Thoracic aorta (tissue), 2 donors: ENCODE measurements around the gene LSM14B. TPM values are rescaled to one million over a fixed set of nuclear protein-coding genes. Genes with fewer than 3 reads are reported as not detected.
"Not testable (repeated sequence)": the region's sequence is repeated elsewhere in the genome, so short reads cannot be mapped to it uniquely, and the experiment has no call there.

ENCODE experiments used
- ATAC-seq: fragments of 150-250 bp; one replicate; pipeline ENCODE4 v1.8.0; 2017; ENCODE audit warnings: low read depth; ENCODE audit not compliant: insufficient number of reproducible peaks, low FRiP score
- DNase-seq: peaks from one replicate; pipeline ENCODE4 v3.0.0-alpha.2; 2020; ENCODE audit warnings: low spot score
- H3K27ac ChIP-seq, 2 donors: fragments of 200-600 bp; sonication (generic); 1 replicate in 1 of 2; 2 replicates in 1 of 2; pipeline ENCODE4 v1.5.1; 2016; ENCODE audit warnings: mild to moderate bottlenecking in 2 of 2, moderate library complexity in 2 of 2
- H3K27me3 ChIP-seq: fragments of 200-600 bp; sonication (generic); replicated peaks from 2 replicates; pipeline ENCODE4 v1.6.0; 2016; ENCODE audit warnings: mild to moderate bottlenecking; ENCODE audit not compliant: insufficient read depth
- H3K36me3 ChIP-seq: fragments of 200-600 bp; sonication (generic); one replicate; pipeline ENCODE4 v1.5.1; 2016
- H3K4me1 ChIP-seq, 2 donors: fragments of 200-600 bp; sonication (generic); 1 replicate in 1 of 2; 2 replicates in 1 of 2; pipeline versions ENCODE4 v1.5.1 to v1.6.0; 2016; ENCODE audit warnings: low read depth in 2 of 2, mild to moderate bottlenecking in 1 of 2; ENCODE audit not compliant: control insufficient read depth in 1 of 2
- H3K4me3 ChIP-seq: fragments of 200-600 bp; sonication (generic); 2 replicates; pipeline ENCODE4 v1.5.1; 2016; ENCODE audit warnings: mild to moderate bottlenecking
- H3K9me3 ChIP-seq: fragments of 200-600 bp; sonication (generic); 2 replicates; pipeline ENCODE4 v1.5.1; 2016
- total RNA-seq, 2 donors: library from RNA; depleted of rRNA; stranded (reverse); fragments of >200 nt; gene quantifications; one replicate each; pipeline versions ENCODE4 v1.1.0 to v1.2.3, GENCODE V29; 2016
- TF ChIP-seq, protein P1 (sequence below): fragments of 200-600 bp; sonication (generic); IDR thresholded peaks from one replicate; pipeline ENCODE4 v1.5.1; 2019; ENCODE audit warnings: antibody characterized with exemption

The LSM14B gene
- total RNA-seq, 2 donors from 2014 or later, result 11.4 to 38.7 TPM

DNA sequence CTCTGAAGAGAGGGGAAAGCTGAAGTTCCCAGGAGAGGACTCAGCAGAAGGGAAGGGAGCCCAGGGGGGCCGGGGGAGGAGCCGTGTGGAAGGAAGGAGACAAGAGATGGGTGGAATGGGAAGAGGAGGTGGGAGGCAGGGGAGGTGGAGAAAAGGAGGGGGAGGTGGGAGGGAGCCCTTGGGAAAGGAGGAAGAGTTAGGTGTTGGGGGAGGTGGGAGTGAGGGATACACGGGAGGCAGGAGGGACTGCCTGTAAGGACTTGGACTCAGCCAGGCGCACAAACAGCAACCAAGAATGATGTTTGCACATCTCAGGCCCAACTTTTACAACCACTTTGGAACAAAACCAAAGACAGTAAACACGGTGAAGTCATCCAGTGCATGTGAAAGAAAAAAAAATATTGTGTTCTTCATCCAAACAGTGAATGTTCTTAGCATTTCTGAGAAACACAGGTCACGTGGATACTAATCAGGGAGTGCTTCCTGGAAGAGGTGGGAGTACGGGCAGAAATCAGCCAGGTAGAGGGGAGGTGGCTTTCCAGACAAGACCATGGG, 17.4 kb upstream of the LSM14B start:
- Histone ChIP-seq H3K9me3 (peaks cover 36% of the 10 kb centered on the region), H3K27ac (no peak overlapping the region), H3K27me3 (no peaks in the 10 kb centered on the region), H3K4me3 (no peak overlapping the region), H3K4me1 (no peaks in the 10 kb centered on the region), H3K36me3 (no peaks in the 10 kb centered on the region)
- TF ChIP-seq, protein P1, sequence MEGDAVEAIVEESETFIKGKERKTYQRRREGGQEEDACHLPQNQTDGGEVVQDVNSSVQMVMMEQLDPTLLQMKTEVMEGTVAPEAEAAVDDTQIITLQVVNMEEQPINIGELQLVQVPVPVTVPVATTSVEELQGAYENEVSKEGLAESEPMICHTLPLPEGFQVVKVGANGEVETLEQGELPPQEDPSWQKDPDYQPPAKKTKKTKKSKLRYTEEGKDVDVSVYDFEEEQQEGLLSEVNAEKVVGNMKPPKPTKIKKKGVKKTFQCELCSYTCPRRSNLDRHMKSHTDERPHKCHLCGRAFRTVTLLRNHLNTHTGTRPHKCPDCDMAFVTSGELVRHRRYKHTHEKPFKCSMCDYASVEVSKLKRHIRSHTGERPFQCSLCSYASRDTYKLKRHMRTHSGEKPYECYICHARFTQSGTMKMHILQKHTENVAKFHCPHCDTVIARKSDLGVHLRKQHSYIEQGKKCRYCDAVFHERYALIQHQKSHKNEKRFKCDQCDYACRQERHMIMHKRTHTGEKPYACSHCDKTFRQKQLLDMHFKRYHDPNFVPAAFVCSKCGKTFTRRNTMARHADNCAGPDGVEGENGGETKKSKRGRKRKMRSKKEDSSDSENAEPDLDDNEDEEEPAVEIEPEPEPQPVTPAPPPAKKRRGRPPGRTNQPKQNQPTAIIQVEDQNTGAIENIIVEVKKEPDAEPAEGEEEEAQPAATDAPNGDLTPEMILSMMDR, result no peak
- DNase-seq (no peak), ATAC-seq (no peak)

DNA sequence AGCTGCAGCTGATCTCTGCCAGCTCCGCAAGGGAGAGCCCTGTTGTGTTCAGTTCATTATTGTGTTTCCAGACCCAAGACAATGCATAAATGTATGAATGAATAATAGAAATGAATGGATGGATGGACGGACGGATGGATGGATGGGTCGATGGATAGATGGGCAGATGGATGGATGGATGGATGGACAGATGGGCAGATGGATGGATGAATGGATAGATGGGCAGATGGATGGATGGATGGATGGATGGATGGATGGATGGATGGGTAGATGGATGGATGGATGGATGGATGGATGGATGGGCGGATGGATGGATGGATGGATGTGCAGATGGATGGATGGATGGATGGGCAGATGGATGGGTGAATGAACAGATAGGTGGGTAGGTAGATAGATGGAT, 16.7 kb upstream of the LSM14B start:
- DNase-seq (no peak), ATAC-seq (no peak)
- Histone ChIP-seq H3K9me3 (peaks cover 40% of the 10 kb centered on the region), H3K27me3 (no peaks in the 10 kb centered on the region), H3K36me3 (no peaks in the 10 kb centered on the region), H3K4me1 (no peaks in the 10 kb centered on the region), H3K27ac (no peak overlapping the region), H3K4me3 (no peak overlapping the region)
- TF ChIP-seq, protein P1, result no peak

DNA sequence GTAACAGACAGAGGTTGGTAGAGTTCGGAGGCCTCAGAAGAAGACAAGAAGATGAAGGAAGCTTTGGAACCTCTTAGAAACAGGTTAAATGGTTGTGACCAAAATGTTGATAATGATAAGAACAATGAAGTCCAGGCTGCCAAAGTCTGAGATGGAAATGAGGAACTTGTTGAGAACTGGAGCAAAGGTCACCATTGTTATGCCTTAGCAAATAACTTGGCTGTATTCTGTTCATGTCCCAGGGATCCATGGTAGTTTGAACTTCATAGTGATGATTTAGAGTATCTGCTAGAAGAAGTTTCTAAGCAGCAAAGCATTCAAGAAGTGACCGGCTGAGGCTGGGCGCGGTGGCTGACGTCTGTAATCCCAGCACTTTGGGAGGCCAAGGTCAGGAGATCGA, 11.1 kb upstream of the LSM14B start:
- Histone ChIP-seq H3K27me3 (no peaks in the 10 kb centered on the region), H3K36me3 (no peaks in the 10 kb centered on the region), H3K9me3 (peaks cover 54% of the 10 kb centered on the region), H3K4me1 (no peaks in the 10 kb centered on the region), H3K27ac (no peak overlapping the region), H3K4me3 (no peak overlapping the region)
- no peak for ATAC-seq
- no peak for DNase-seq
- TF ChIP-seq, protein P1, result no peak

DNA sequence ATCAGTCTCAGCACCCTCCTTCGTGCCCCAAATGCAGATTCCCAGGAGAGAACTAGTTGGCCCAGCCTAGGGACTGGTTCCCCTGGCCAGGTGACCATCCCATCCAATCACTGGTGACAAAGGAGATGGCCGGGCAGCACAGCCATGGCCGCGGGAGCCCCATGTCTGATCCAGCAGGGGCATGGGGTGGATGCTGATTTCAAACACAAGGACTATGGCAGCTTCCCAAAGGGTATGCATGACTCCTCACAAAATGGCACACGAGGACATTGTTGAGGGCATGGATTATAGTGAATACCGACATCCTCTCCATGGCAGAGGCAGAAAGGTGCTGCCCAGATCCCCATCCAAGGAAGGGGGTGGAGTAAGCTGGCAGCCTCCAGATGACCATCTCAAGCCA, 9.9 kb upstream of the LSM14B start:
- Histone ChIP-seq H3K4me3 (no peak overlapping the region), H3K27me3 (no peaks in the 10 kb centered on the region), H3K9me3 (peaks cover 48% of the 10 kb centered on the region), H3K27ac (no peak overlapping the region), H3K36me3 (no peaks in the 10 kb centered on the region), H3K4me1 (no peaks in the 10 kb centered on the region)
- DNase-seq (no peak), ATAC-seq (no peak)
- TF ChIP-seq, protein P1, result no peak

DNA sequence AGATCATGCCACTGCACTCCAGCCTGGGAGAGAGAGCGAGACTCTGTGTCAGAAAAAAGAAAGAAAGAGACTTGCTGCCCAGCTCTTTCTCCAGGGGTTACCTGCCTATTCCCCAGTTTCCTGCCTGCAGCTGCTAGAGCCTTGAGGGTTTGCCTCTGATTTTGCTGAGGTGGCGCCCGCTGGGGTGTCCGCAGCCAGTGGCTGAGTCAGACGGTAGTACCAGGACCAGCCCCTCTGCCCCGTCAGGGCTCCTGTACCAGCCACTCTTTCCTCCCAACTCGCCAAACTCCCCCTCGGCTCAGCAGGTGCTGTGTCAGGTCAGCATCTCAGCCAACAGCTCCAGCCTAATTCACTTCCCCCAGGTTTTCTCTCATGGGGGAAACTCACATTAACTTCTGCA, 7.4 kb upstream of the LSM14B start:
- TF ChIP-seq, protein P1, result no peak
- Histone ChIP-seq H3K4me3 (no peak overlapping the region), H3K36me3 (no peaks in the 10 kb centered on the region), H3K27ac (no peak overlapping the region), H3K4me1 (peaks cover 3 to 9% of the 10 kb centered on the region in 2 donors), H3K27me3 (no peaks in the 10 kb centered on the region), H3K9me3 (peaks cover 24% of the 10 kb centered on the region)
- ATAC-seq (no peak), DNase-seq (no peak)

DNA sequence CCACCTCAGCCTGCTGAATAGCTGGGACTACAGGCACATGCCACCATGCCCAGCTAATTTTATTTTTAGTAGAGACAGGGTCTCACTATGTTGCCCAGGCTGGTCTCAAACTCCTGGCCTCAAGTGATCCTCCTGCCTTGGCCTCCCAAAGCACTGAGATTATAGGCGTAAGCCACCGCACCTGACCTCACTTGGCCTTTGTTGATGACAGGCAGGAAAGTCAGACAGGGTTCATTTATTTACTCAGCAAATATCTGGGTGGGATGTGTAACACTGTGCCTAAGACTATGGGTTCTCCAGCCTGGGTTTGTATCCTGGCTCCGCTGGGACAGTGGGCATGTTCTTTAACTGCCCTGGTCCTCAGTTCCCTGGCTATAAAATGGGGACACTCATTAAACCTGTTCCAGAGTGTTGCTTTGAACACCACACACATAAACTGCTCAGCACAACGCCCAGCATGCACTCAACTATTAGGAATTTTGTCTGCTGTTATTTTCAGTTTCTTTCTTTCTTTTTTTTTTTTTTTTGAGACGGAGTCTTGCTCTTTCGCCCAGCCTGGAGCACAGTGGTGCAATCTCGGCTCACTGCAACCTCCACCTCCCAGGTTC, 6.4 kb upstream of the LSM14B start:
- Histone ChIP-seq H3K4me1 (peaks cover 9 to 19% of the 10 kb centered on the region in 2 donors), H3K9me3 (peaks cover 20% of the 10 kb centered on the region)
- not testable (repeated sequence) for H3K4me3 ChIP-seq, H3K27me3 ChIP-seq, ATAC-seq, H3K27ac ChIP-seq, H3K36me3 ChIP-seq, DNase-seq
